ENCODE results near the gene GALNT10. TPM values are rescaled to one million over a fixed set of nuclear protein-coding genes. Genes with fewer than 3 reads are reported as not detected.

GALNT10 gene
- total RNA-seq, 1 experiment from 2014 or later: 22.9 TPM

DNA sequence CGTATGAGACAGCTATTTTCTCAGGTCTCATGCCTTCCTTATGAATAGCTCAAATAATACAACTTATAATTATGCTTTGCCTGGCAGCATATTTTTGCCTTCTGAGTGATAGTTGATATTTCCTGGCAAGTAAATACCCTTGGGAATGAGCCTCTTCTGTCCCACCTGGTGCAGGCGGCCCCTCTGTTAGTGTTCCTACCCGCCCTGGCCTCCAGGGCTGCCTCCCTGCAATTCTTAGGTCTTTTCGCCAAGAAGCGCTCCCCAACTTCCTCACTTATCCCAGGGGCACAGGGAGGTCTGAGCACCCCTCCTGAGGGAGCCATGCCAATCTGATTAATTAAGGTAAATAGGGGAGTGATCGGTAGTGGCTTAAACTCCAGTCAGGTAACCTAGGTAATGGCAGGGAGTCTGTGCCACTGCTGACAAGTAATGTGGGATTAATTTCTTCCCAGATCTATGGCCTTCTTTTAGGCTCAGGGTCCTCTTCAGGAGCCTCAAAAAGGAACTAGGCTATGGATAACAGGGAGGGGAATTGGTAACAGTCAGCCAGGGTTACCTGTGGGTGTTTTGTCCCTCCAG is 81.5 kb downstream of the GALNT10 start:
- peaks cover 13% of the 10 kb centered on the region for H3K4me1 Mint-ChIP-seq
- DNase-seq (ENCODE audit: low spot score) (no peak), ATAC-seq (no peak)
- peak overlapping the region; percentile 23; the same call in 1 of the 2 replicates for H3K27ac Mint-ChIP-seq
- ChIA-PET CTCF (no interaction called here), POLR2A (no interaction called here)
- H3K9me3 Mint-ChIP-seq: no peaks in the 10 kb centered on the region
- H3K4me3 Mint-ChIP-seq: no peak overlapping the region
- no peaks in the 10 kb centered on the region for H3K36me3 Mint-ChIP-seq
- TF ChIP-seq, protein P1, sequence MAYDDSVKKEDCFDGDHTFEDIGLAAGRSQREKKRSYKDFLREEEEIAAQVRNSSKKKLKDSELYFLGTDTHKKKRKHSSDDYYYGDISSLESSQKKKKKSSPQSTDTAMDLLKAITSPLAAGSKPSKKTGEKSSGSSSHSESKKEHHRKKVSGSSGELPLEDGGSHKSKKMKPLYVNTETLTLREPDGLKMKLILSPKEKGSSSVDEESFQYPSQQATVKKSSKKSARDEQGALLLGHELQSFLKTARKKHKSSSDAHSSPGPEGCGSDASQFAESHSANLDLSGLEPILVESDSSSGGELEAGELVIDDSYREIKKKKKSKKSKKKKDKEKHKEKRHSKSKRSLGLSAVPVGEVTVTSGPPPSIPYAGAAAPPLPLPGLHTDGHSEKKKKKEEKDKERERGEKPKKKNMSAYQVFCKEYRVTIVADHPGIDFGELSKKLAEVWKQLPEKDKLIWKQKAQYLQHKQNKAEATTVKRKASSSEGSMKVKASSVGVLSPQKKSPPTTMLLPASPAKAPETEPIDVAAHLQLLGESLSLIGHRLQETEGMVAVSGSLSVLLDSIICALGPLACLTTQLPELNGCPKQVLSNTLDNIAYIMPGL (CRISPR knock-in tag; IDR thresholded peaks at IDR 0.05): no peak
- TF ChIP-seq GRHL2 (CRISPR knock-in tag; IDR thresholded peaks at IDR 0.05; ENCODE audit: insufficient replicate concordance, severe bottlenecking): no peak
- TF ChIP-seq NFYB (CRISPR knock-in tag; conservative IDR thresholded peaks at IDR 0.05; ENCODE audit: low read depth): no peak
- TF ChIP-seq, protein P2, sequence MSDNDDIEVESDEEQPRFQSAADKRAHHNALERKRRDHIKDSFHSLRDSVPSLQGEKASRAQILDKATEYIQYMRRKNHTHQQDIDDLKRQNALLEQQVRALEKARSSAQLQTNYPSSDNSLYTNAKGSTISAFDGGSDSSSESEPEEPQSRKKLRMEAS (CRISPR knock-in tag; IDR thresholded peaks at IDR 0.05): no peak
- TF ChIP-seq, protein P3, sequence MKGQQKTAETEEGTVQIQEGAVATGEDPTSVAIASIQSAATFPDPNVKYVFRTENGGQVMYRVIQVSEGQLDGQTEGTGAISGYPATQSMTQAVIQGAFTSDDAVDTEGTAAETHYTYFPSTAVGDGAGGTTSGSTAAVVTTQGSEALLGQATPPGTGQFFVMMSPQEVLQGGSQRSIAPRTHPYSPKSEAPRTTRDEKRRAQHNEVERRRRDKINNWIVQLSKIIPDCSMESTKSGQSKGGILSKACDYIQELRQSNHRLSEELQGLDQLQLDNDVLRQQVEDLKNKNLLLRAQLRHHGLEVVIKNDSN (CRISPR knock-in tag; IDR thresholded peaks at IDR 0.05): no peak
- TF ChIP-seq, protein P4, sequence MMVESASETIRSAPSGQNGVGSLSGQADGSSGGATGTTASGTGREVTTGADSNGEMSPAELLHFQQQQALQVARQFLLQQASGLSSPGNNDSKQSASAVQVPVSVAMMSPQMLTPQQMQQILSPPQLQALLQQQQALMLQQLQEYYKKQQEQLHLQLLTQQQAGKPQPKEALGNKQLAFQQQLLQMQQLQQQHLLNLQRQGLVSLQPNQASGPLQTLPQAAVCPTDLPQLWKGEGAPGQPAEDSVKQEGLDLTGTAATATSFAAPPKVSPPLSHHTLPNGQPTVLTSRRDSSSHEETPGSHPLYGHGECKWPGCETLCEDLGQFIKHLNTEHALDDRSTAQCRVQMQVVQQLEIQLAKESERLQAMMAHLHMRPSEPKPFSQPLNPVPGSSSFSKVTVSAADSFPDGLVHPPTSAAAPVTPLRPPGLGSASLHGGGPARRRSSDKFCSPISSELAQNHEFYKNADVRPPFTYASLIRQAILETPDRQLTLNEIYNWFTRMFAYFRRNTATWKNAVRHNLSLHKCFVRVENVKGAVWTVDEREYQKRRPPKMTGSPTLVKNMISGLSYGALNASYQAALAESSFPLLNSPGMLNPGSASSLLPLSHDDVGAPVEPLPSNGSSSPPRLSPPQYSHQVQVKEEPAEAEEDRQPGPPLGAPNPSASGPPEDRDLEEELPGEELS (CRISPR knock-in tag; IDR thresholded peaks at IDR 0.05): no peak
- TF ChIP-seq RELA (CRISPR knock-in tag; IDR thresholded peaks at IDR 0.05; ENCODE audit: borderline replicate concordance): no peak
- no peak for TF ChIP-seq ETV6 (CRISPR knock-in tag; IDR thresholded peaks at IDR 0.05)
- H3K27me3 Mint-ChIP-seq (ENCODE audit: low read depth): no peaks in the 10 kb centered on the region

DNA sequence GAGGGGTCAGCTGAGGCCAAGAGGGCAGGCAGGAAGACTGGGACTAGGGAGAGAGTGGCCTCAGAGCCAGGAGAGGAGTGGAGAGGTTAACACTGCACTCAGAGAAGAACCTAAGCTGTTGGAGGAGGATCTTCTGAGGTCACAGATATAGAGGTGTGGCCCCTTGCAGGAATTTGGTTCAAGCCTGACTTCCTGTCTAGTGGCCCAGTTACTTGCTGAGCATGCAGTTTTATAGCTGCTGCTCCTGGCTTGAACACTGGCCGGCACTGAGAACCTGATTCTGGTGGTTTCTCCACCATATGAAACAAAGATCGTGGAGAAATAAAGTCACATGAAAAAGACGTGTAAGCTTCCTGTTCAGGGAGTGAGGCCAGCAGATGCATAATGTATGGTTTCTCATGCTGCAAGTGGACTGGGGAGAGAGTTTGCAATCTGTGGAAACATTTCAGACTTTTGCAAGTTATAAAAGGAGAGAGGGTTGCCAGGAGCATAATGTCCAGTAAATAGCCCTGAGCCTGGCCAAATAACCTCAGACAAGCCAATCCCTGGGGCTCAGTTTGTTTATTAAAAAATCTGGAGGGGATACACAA is 82.6 kb downstream of the GALNT10 start:
- H3K4me1 Mint-ChIP-seq: peaks cover 2% of the 10 kb centered on the region
- H3K36me3 Mint-ChIP-seq: no peaks in the 10 kb centered on the region
- H3K9me3 Mint-ChIP-seq: no peaks in the 10 kb centered on the region
- DNase-seq (ENCODE audit: low spot score) (no peak), ATAC-seq (no peak)
- H3K4me3 Mint-ChIP-seq: no peak overlapping the region
- H3K27ac Mint-ChIP-seq: no peak overlapping the region
- ChIA-PET POLR2A (no interaction called here), CTCF (no interaction called here)
- no peaks in the 10 kb centered on the region for H3K27me3 Mint-ChIP-seq (ENCODE audit: low read depth)
- TF ChIP-seq OVOL2 (CRISPR knock-in tag; IDR thresholded peaks at IDR 0.05; ENCODE audit: borderline replicate concordance) (no peak), NFE2L1 (CRISPR knock-in tag; IDR thresholded peaks at IDR 0.05) (no peak), NR2C2 (CRISPR knock-in tag; IDR thresholded peaks at IDR 0.05) (no peak), SOX15 (CRISPR knock-in tag; IDR thresholded peaks at IDR 0.05) (no peak), ZNF219 (CRISPR knock-in tag; IDR thresholded peaks at IDR 0.05; ENCODE audit: borderline replicate concordance) (no peak), IRF2 (CRISPR knock-in tag; IDR thresholded peaks at IDR 0.05; ENCODE audit: borderline replicate concordance, low read depth) (no peak), CBFB (CRISPR knock-in tag; IDR thresholded peaks at IDR 0.05; ENCODE audit: low read depth) (no peak), JAZF1 (CRISPR knock-in tag; IDR thresholded peaks at IDR 0.05) (no peak), ATF1 (CRISPR knock-in tag; IDR thresholded peaks at IDR 0.05) (no peak), FOXP1 (CRISPR knock-in tag; IDR thresholded peaks at IDR 0.05; ENCODE audit: borderline replicate concordance) (no peak), CREB1 (CRISPR knock-in tag; IDR thresholded peaks at IDR 0.05) (no peak)
- TF ChIP-seq, protein P1 (CRISPR knock-in tag; IDR thresholded peaks at IDR 0.05): no peak
- TF ChIP-seq, protein P5, sequence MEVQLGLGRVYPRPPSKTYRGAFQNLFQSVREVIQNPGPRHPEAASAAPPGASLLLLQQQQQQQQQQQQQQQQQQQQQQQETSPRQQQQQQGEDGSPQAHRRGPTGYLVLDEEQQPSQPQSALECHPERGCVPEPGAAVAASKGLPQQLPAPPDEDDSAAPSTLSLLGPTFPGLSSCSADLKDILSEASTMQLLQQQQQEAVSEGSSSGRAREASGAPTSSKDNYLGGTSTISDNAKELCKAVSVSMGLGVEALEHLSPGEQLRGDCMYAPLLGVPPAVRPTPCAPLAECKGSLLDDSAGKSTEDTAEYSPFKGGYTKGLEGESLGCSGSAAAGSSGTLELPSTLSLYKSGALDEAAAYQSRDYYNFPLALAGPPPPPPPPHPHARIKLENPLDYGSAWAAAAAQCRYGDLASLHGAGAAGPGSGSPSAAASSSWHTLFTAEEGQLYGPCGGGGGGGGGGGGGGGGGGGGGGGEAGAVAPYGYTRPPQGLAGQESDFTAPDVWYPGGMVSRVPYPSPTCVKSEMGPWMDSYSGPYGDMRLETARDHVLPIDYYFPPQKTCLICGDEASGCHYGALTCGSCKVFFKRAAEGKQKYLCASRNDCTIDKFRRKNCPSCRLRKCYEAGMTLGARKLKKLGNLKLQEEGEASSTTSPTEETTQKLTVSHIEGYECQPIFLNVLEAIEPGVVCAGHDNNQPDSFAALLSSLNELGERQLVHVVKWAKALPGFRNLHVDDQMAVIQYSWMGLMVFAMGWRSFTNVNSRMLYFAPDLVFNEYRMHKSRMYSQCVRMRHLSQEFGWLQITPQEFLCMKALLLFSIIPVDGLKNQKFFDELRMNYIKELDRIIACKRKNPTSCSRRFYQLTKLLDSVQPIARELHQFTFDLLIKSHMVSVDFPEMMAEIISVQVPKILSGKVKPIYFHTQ (CRISPR knock-in tag; IDR thresholded peaks at IDR 0.05): no peak
- TF ChIP-seq, protein P6, sequence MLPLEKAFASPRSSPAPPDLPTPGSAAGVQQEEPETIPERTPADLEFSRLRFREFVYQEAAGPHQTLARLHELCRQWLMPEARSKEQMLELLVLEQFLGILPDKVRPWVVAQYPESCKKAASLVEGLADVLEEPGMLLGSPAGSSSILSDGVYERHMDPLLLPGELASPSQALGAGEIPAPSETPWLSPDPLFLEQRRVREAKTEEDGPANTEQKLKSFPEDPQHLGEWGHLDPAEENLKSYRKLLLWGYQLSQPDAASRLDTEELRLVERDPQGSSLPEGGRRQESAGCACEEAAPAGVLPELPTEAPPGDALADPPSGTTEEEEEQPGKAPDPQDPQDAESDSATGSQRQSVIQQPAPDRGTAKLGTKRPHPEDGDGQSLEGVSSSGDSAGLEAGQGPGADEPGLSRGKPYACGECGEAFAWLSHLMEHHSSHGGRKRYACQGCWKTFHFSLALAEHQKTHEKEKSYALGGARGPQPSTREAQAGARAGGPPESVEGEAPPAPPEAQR (CRISPR knock-in tag; IDR thresholded peaks at IDR 0.05): no peak
- TF ChIP-seq, protein P7, sequence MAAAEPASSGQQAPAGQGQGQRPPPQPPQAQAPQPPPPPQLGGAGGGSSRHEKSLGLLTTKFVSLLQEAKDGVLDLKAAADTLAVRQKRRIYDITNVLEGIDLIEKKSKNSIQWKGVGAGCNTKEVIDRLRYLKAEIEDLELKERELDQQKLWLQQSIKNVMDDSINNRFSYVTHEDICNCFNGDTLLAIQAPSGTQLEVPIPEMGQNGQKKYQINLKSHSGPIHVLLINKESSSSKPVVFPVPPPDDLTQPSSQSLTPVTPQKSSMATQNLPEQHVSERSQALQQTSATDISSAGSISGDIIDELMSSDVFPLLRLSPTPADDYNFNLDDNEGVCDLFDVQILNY (CRISPR knock-in tag; IDR thresholded peaks at IDR 0.05): no peak

All from WTC11 (cell line).